WI38 (cell line): Measurements from ENCODE around the gene TM4SF18.
A peak's percentile ranks its signal among the peaks of the same experiment; 100 is the strongest.

Source experiments
- H3K4me3 ChIP-seq: 2 replicates; pipeline ENCODE4 v1.5.1; 2011; ENCODE audit warnings: low read depth, mild to moderate bottlenecking, control low read depth, low read length
- CTCF ChIP-seq: IDR thresholded peaks from 2 replicates; pipeline ENCODE4 v1.5.1; 2012; ENCODE audit warnings: low read depth, mild to moderate bottlenecking, control low read depth, low read length

The TM4SF18 gene

GRCh38 chr3:149364624-149365023 is 31.2 kb upstream of the TM4SF18 start:
- TF ChIP-seq CTCF = no peak
- H3K4me3 ChIP-seq = no peak overlapping the region

GRCh38 chr3:149363053-149363452 is 29.6 kb upstream of the TM4SF18 start:
- H3K4me3 ChIP-seq = no peak overlapping the region
- TF ChIP-seq CTCF = no peak

GRCh38 chr3:149362366-149362765 is 28.9 kb upstream of the TM4SF18 start:
- no peak for TF ChIP-seq CTCF
- no peak overlapping the region for H3K4me3 ChIP-seq

GRCh38 chr3:149356630-149357029 is 23.2 kb upstream of the TM4SF18 start:
- H3K4me3 ChIP-seq = no peak overlapping the region
- TF ChIP-seq CTCF = no peak

GRCh38 chr3:149356044-149356592 is 22.7 kb upstream of the TM4SF18 start:
- no peak for TF ChIP-seq CTCF

GRCh38 chr3:149353581-149354184 is 20.2 kb upstream of the TM4SF18 start:
- no peak for TF ChIP-seq CTCF
- no peak overlapping the region for H3K4me3 ChIP-seq

More at GRCh38 chr3:149356044-149356592, 22.7 kb upstream of the TM4SF18 start:
- H3K4me3 ChIP-seq = no peak overlapping the region

GRCh38 chr3:149352556-149352955 is 19.1 kb upstream of the TM4SF18 start:
- peak; percentile 78 for TF ChIP-seq CTCF
- H3K4me3 ChIP-seq = no peak overlapping the region
